T-helper 2 cell treated with Interferon-gamma antibody and Interleukin-4, amounts not matched to agents 100 ng/mL and 5 ng/mL, for 36 hours (primary cell): ENCODE measurements around the gene TAS2R43. TPM values are rescaled to one million over a fixed set of nuclear protein-coding genes. Genes with fewer than 3 reads are reported as not detected.
"Not testable (repeated sequence)": the region's sequence is repeated elsewhere in the genome, so short reads cannot be mapped to it uniquely, and the experiment has no call there.

Experiments
- intact Hi-C: fragments of 100-400 bp; cut with micrococcal nuclease; formaldehyde crosslinking; loops from one replicate; pipeline ENCODE4 v1.15.1; 2023
- total RNA-seq: library from RNA; stranded (reverse); gene quantifications from 2 replicates; pipeline ENCODE4 v1.2.3, GENCODE V29; 2022

The TAS2R43 gene
- total RNA-seq: 0.55 and 1.2 TPM in 2 replicates

- intact Hi-C loops: no loop called here
Observed at GRCh38 chr12:11092128-11092527, at the start of gene TAS2R43. Gene TAS2R43, minus strand, starts transcription at chr12:11092313. Its CDS starts 84 bp downstream, at chr12:11092229.

- intact Hi-C loops: no loop called here
Observed at GRCh38 chr12:11136075-11136474, 44.0 kb upstream of the TAS2R43 start.

DNA sequence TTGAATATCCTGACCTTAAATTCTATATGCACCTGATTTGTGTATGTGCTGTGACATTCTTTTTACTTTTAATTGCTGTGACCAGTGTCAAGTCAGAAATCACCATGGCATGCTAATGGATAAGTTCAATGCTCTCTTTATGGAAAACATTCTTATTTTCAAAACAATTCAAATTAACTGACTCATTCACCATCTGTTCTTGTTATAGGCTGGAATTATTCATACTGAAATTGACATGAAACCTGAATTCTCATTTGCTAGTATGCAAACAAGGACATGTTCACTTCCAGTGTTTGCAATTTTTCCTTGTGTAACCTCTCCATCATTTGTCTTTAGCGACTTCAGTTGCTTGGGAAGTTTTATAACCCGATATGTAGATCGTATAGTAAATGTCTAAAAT is 42.2 kb upstream of the TAS2R43 start, which contains the start of gene TAS2R30:
TSS of gene TAS2R30 (minus strand) at position 340 of the 400 bp plus-strand sequence. CDS start 400 bp downstream, outside the sequence.
- intact Hi-C loops: no loop called here

DNA sequence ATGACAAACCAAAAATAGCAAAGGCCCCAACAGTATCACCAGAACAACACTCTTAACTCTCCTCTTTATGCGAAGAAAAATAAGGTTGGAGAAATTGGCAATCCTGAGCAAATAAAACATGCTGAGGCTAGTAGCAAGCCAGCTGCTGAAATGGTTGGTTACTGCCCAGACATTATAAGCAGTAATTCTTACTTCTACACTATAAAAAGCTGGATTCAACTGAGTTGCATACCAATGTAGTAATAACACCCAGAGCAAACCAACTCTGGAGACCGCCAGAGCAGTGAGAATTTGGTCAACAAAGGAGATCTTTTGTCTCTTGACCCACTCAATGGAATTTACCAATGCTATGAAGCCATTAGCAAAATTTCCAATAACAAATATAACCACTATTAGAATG is 41.7 kb upstream of the TAS2R43 start:
- intact Hi-C loops: no loop called here

DNA sequence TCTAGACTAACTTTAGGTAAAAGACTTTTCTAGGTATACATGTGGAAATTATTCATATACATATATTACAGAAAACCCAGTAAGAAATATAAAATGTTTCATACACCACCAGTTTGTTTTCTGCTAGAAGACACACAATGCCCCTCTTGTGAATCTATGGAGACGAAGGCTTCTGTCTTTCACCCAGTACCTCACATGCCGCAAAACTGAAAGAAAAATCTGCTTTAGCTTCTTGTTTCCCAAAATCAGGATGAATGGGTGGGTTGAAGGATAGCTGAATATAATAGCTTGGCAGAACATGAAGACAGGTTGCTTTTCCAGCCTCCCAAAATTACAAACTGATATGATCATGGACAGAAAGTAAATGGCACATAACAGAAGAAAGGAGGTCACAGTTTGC is 41.0 kb upstream of the TAS2R43 start:
- intact Hi-C loops: no loop called here

- intact Hi-C loops: no loop called here
Observed at GRCh38 chr12:11130999-11131398, 38.9 kb upstream of the TAS2R43 start.

- intact Hi-C loops: no loop called here
Observed at GRCh38 chr12:11130382-11130781, 38.3 kb upstream of the TAS2R43 start.

DNA sequence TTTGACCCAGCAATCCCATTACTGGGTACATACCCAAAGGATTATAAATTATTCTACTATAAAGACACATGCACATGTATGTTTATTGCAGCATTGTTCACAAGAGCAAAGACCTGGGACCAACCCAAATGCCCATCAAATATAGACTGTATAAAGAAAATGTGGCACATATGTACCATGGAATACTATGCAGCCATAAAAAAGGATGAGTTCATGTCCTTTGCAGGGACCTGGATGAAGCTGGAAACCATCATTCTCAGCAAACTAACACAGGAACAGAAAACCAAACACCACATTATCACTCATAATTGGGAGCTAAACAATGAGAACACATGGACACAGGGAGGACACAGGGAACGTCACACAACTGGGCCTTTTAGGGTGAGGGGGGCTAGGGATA is 22.0 kb upstream of the TAS2R43 start:
- intact Hi-C loops: not testable (repeated sequence)

DNA sequence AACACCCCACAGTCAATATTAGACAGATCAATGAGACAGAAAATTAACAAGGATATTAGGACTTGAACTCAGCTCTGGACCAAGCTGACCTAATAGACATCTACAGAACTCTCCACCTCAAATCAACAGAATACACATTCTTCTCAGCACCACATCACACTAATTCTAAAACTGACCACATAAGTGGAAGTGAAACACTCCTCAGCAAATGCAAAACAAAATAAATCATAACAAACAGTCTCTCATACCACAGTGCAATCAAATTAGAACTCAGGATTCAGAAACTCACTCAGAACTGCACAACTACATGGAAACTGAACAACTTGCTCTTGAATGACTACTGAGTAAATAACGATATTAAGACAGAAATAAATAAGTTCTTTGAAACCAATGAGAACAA is 19.1 kb upstream of the TAS2R43 start:
- intact Hi-C loops: not testable (repeated sequence)

GRCh38 chr12:11108862-11109261 is 16.7 kb upstream of the TAS2R43 start:
- intact Hi-C loops: no loop called here

- intact Hi-C loops: no loop called here
Observed at GRCh38 chr12:11107719-11108118, 15.6 kb upstream of the TAS2R43 start.

DNA sequence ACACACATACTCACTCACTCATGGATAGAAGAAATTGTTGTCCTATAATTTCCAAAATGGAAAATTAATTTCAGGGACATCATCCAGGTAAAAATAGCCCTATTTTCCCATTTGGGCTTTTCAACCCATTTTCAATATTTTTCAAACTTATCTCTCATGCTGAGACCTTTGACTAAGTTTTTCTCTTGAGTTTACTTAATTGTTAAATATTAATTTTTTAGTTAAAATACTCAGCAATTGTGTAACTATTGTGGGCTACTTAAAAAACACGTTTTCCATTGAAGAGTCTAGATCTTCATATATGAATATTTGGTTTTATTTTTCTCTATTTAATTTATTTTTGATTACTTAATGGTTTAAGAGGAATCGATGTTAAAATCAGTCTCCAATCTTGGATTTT is 14.2 kb upstream of the TAS2R43 start:
- intact Hi-C loops: no loop called here

- intact Hi-C loops: no loop called here
Observed at GRCh38 chr12:11105546-11105945, 13.4 kb upstream of the TAS2R43 start.

GRCh38 chr12:11094910-11095309 is 2.8 kb upstream of the TAS2R43 start:
- intact Hi-C loops: not testable (repeated sequence)

- intact Hi-C loops: no loop called here
Observed at GRCh38 chr12:11089246-11089645, 2.9 kb downstream of the TAS2R43 start.

GRCh38 chr12:11085419-11085818 is 6.7 kb downstream of the TAS2R43 start:
- intact Hi-C loops: no loop called here

- intact Hi-C loops: no loop called here
Observed at GRCh38 chr12:11081987-11082386, 10.1 kb downstream of the TAS2R43 start.

GRCh38 chr12:11078246-11078645 is 13.9 kb downstream of the TAS2R43 start:
- intact Hi-C loops: no loop called here

GRCh38 chr12:11075642-11076041 is 16.5 kb downstream of the TAS2R43 start:
- intact Hi-C loops: no loop called here

- intact Hi-C loops: no loop called here
Observed at GRCh38 chr12:11071414-11071813, 20.7 kb downstream of the TAS2R43 start.

- intact Hi-C loops: no loop called here
Observed at GRCh38 chr12:11070999-11071398, 21.1 kb downstream of the TAS2R43 start.

DNA sequence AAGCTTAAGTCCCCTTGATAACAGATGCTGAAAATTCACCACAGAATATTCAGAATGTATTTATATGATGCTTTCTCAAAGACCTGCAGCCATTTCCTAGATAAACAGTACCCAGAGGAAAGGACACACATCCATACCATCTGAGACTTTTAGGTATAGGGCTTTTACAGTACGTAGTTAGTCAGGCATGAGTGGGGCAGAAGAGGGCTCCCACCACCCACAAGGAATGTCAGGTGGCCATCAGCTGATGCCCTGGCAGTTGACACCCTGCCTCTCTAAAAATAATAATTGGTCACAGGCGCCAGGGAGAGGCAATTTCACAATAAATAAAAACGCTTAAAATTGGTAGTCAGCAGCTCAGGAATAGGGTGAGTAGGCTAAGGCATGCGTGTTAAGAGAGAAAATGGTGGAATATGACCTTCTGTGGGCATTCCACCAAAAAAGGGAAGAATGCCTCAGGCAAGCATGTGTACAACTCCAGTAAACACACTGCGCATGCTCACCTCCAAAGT is 22.2 kb downstream of the TAS2R43 start:
- intact Hi-C loops: loop anchor here (2.0 kb wide), 1 partner anchor 55 kb away; no protein-coding TSS in a partner anchor

DNA sequence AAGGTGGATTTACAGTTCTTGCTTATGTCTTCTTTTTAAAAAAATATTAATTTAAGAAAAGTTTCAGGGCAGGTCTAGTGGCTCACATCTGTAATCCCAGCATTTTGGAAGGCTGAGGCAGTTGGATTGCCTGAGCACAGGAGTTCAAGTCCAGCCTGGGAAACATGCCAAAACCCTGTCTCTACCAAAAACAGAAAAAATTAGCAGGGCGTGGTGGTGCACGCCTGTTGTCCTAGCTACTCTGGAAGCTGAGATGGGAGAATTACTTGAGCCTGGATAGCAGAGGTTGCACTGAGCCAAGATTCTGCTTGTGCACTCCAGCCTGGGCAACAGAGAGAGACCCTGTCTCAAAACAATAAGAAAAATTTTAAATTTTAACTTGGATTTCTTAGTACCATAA is 24.6 kb downstream of the TAS2R43 start:
- intact Hi-C loops: no loop called here

GRCh38 chr12:11062194-11062593 is 29.9 kb downstream of the TAS2R43 start, which contains the start of gene TAS2R46:
Gene TAS2R46, minus strand, starts transcription at chr12:11062294. Its CDS starts 0 bp downstream, at chr12:11062294.
- intact Hi-C loops: not testable (repeated sequence)
